GM21786 (cell line): ENCODE results near the gene FMNL2.
A peak's percentile ranks its signal among the peaks of the same experiment; 100 is the strongest.

Experiments used
- ATAC-seq: cut with Tn5 transposase; IDR thresholded peaks from one replicate; pipeline ENCODE4 v1.9.1; 2021; ENCODE audit not compliant: unreplicated experiment

Gene FMNL2

GRCh38 chr2:152569186-152569585 is 234.2 kb downstream of the FMNL2 start:
- no peak for ATAC-seq

GRCh38 chr2:152571048-152571766 is 236.2 kb downstream of the FMNL2 start:
- no peak for ATAC-seq

GRCh38 chr2:152572031-152572430 is 237.1 kb downstream of the FMNL2 start:
- no peak for ATAC-seq

- ATAC-seq = peak; percentile 90
These were observed 238.2 kb downstream of the FMNL2 start for GRCh38 chr2:152573168-152573567.

GRCh38 chr2:152577579-152577978 is 242.6 kb downstream of the FMNL2 start:
- ATAC-seq = no peak

GRCh38 chr2:152578573-152578972 is 243.6 kb downstream of the FMNL2 start:
- no peak for ATAC-seq

GRCh38 chr2:152580714-152581113 is 245.7 kb downstream of the FMNL2 start:
- ATAC-seq = no peak

- ATAC-seq = no peak
These were observed 246.4 kb downstream of the FMNL2 start for GRCh38 chr2:152581360-152581759.

- no peak for ATAC-seq
These were observed 247.1 kb downstream of the FMNL2 start for GRCh38 chr2:152582081-152582480.

- no peak for ATAC-seq
These were observed 248.7 kb downstream of the FMNL2 start for GRCh38 chr2:152583512-152584229.

GRCh38 chr2:152584301-152584700 is 249.3 kb downstream of the FMNL2 start:
- ATAC-seq = no peak

- no peak for ATAC-seq
These were observed 251.0 kb downstream of the FMNL2 start for GRCh38 chr2:152585830-152586484.

- no peak for ATAC-seq
These were observed 252.4 kb downstream of the FMNL2 start for GRCh38 chr2:152587187-152587947.

- ATAC-seq = no peak
These were observed 254.0 kb downstream of the FMNL2 start for GRCh38 chr2:152588998-152589397.

- ATAC-seq = peak; percentile 82
These were observed 259.2 kb downstream of the FMNL2 start for GRCh38 chr2:152594022-152594766.

- no peak for ATAC-seq
These were observed 259.8 kb downstream of the FMNL2 start for GRCh38 chr2:152594792-152595191.

GRCh38 chr2:152598975-152599759 is 264.2 kb downstream of the FMNL2 start:
- no peak for ATAC-seq

- ATAC-seq = no peak
These were observed 265.2 kb downstream of the FMNL2 start for GRCh38 chr2:152600051-152600657.

GRCh38 chr2:152600697-152601096 is 265.7 kb downstream of the FMNL2 start:
- ATAC-seq = no peak
